Measurements from ENCODE around the gene DIS3L. TPM values are rescaled to one million over a fixed set of nuclear protein-coding genes. Genes with fewer than 3 reads are reported as not detected.

DIS3L gene
- 27.1 to 40.4 TPM (median 33.5 TPM) in 5 replicates for total RNA-seq (2022; extraction: Qiagen RNA extraction)

DNA sequence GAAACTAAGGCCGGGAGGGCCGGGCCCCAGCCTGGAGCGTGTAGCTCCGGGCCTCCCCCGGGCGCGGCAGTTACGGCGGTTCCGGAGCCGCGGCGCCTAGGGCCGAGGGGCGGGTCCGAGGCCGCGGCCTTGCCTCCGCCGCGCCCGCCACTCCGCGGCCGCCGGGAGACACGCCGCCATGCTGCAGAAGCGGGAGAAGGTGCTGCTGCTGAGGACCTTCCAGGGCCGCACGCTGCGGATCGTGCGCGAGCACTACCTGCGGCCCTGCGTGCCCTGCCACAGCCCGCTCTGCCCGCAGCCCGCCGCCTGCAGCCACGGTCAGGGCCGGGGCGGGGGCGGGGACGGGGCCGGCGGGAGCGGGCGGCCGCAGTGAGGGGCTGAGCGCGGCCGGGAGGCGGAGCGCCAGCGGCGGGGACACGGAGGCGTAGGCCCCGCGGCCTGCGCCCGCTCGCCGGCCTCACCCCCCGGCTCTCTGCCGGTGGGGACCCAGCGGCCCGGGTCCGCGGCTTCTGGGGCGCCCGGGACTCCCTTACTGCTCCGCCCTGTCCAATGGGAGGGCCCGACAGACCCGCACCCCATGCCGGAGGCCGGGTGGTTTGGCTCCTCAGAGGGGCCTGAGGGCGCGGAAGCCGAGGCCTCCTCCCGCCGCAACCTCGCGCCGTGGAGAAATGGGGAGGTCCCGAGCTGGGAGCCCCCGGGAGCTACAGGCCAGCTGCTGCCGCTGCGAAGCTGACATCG, at the start of gene DIS3L:
DIS3L (plus strand) TSS at position 150 of the 738 bp plus-strand sequence; CDS start at position 179, 29 bp downstream.

DNA sequence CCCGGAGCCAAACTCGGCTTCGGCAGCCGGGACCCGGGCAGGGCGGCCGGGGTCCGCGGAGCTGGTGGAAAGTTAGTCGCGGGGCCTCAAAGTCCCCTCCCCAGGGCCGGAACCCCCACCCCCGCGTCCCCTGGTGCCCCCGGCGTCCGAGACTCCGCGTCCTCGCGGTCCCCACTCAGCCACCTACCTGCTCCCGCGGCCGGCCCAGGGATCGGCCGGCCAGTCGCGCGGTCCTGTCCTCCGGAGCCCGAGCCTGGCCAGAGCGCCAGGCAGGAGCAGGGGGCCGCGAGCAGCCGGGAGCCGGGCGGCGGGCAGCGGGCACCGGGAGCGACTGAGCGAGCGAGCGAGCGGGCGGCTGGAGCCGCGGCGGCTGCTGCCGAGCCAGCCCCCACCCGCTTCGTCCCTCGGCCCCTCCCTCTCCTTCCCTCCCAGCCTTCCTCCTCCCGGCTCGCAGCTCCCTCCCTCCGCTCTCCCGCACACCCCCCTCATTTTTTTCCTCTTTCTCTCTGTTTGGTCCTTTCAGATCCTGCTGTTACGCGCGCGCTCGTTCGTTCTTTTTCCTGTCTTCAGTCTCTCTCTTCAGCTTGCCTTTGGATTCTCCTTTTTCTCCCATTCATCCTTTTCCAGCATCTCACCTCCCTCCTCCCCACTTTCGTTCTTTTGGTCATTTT, 39.8 kb upstream of the DIS3L start, which contains the start of gene MEGF11:
MEGF11 (minus strand) TSS at position 333 of the 671 bp plus-strand sequence. CDS start 125,347 bp downstream, outside the sequence.

DNA sequence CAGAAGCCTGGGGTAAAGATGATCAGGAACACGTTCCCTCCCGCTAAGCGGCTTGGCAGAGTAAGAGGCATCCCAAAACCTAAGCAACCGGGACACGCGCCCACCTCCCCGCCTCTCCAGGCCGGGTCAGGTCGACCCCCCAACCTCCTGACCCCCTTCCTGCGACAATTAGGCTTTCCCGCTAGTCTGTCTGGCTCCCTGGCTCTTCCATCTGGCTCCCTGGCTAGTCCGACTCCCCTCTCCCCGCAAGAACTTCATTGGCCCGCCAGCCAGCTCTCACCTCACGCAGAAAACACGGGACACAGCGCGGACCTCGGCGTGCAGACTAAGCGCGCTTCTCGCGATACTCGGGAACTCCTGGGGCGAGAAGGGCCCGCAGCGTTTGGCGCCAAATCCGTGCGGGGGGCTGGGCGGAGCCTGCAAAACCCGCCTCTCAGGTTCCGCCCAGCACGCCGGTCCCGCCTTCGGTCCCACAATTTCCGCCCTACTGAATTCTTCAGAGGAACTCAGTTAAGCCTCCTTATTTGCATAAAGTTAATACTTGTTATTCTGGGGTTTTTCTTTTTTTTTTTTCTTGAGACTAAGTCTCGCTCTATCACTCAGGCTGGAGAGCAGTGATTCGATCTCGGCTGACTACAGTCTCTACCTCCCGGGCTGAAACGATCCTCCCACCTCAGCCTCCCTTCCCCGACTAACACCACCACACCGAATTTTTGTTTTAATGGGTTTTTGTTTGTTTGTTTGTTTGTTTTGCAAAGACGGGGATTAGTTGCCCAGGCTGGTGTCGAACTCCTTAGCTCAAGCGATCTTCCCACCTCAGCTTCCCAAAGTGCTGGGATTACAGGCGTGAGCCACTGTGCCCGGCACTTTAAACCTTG, 63.2 kb downstream of the DIS3L start, which contains the start of gene TIPIN:
TIPIN (minus strand) TSS at position 327 of the 878 bp plus-strand sequence. CDS start 3,738 bp downstream, outside the sequence.

Other genes with a start within 250 kb of the DIS3L start
- 0.17 to 0.76 TPM (median 0.30 TPM) in 5 replicates for gene MEGF11, start 39.8 kb upstream of the DIS3L start, total RNA-seq (2022; extraction: Qiagen RNA extraction)
- 21.1 to 25.6 TPM (median 25.0 TPM) in 5 replicates for gene TIPIN, start 63.1 kb downstream of the DIS3L start, total RNA-seq (2022; extraction: Qiagen RNA extraction)
- gene MAP2K1, start 93.3 kb downstream of the DIS3L start, total RNA-seq (2022; extraction: Qiagen RNA extraction) = 96.1 to 133 TPM (median 121 TPM) in 5 replicates
- 45.5 to 63.4 TPM (median 47.7 TPM) in 5 replicates for gene SNAPC5, start 204.2 kb downstream of the DIS3L start, total RNA-seq (2022; extraction: Qiagen RNA extraction)
- 5,078 to 6,284 TPM (median 5,277 TPM) in 5 replicates for gene RPL4, start 211.3 kb downstream of the DIS3L start, total RNA-seq (2022; extraction: Qiagen RNA extraction)
- gene ZWILCH, start 211.8 kb downstream of the DIS3L start, total RNA-seq (2022; extraction: Qiagen RNA extraction) = 32.2 to 39.2 TPM (median 35.5 TPM) in 5 replicates